Hepatocyte (in vitro differentiated cells): ENCODE data around the gene TVP23B. TPM values are rescaled to one million over a fixed set of nuclear protein-coding genes. Genes with fewer than 3 reads are reported as not detected.

Experiments
- DNase-seq: peaks from one replicate; pipeline ENCODE4 v3.0.0-alpha.2; 2016; ENCODE audit warnings: low spot score
- H2AFZ ChIP-seq: fragments of 200-600 bp; sonication (generic); 2 replicates; pipeline ENCODE4 v1.6.0; 2016; ENCODE audit warnings: antibody characterized with exemption, mild to moderate bottlenecking
- H3K27ac ChIP-seq: fragments of 200-600 bp; sonication (generic); 2 replicates; pipeline ENCODE4 v1.5.1; 2016; ENCODE audit warnings: mild to moderate bottlenecking
- H3K27me3 ChIP-seq: fragments of 200-600 bp; sonication (generic); 2 replicates; pipeline ENCODE4 v1.6.1; 2016
- H3K36me3 ChIP-seq: fragments of 200-600 bp; sonication (generic); replicated peaks from 2 replicates; pipeline ENCODE4 v1.5.1; 2016; ENCODE audit warnings: low read depth; ENCODE audit not compliant: insufficient read depth
- H3K4me1 ChIP-seq: fragments of 200-600 bp; sonication (generic); 2 replicates; pipeline ENCODE4 v1.5.1; 2016; ENCODE audit warnings: mild to moderate bottlenecking, moderate library complexity; ENCODE audit not compliant: insufficient read depth
- H3K4me2 ChIP-seq: fragments of 200-600 bp; sonication (generic); 2 replicates; pipeline ENCODE4 v1.6.0; 2016
- H3K4me3 ChIP-seq: fragments of 200-600 bp; sonication (generic); 2 replicates; pipeline ENCODE4 v1.5.1; 2016; ENCODE audit warnings: mild to moderate bottlenecking
- H3K79me2 ChIP-seq: fragments of 200-600 bp; sonication (generic); 2 replicates; pipeline ENCODE4 v1.6.0; 2017; ENCODE audit warnings: mild to moderate bottlenecking
- H3K9me2 ChIP-seq: fragments of 200-600 bp; sonication (generic); replicated peaks from 2 replicates; pipeline ENCODE4 v1.6.0; 2017; ENCODE audit warnings: mild to moderate bottlenecking; ENCODE audit not compliant: insufficient read depth
- H3K9me3 ChIP-seq: fragments of 200-600 bp; sonication (generic); 2 replicates; pipeline ENCODE4 v1.5.1; 2016; ENCODE audit warnings: low read depth, mild to moderate bottlenecking
- H4K20me1 ChIP-seq: fragments of 200-600 bp; sonication (generic); 2 replicates; pipeline ENCODE4 v1.6.0; 2016; ENCODE audit warnings: mild to moderate bottlenecking; ENCODE audit not compliant: insufficient read depth, poor library complexity, severe bottlenecking
- EZH2 ChIP-seq: fragments of 200-600 bp; sonication (generic); IDR thresholded peaks from 2 replicates; pipeline ENCODE4 v1.6.1; 2016; ENCODE audit warnings: antibody characterized with exemption, mild to moderate bottlenecking, borderline replicate concordance
- EZH2phosphoT487 ChIP-seq: fragments of 200-600 bp; sonication (generic); IDR thresholded peaks from one replicate; pipeline ENCODE4 v1.6.1; 2018; ENCODE audit warnings: antibody characterized with exemption, mild to moderate bottlenecking, low read depth, moderate library complexity; ENCODE audit not compliant: unreplicated experiment, severe bottlenecking
- WGBS: methylation state at CpG from one replicate; pipeline ENCODE4 v1.1.6; 2016; ENCODE audit warnings: low lambda C conversion rate; ENCODE audit errors: missing lambda C conversion rate; 5-methylcytosine and 5-hydroxymethylcytosine counted together
- polyA plus RNA-seq: library from polyadenylated mRNA; unstranded; fragments of >200 nt; fragmentation: Nextera tagmentation; extraction: Ambion mirVana; gene quantifications from 2 replicates; pipeline ENCODE4 v1.2.1, GENCODE V29; 2016
- total RNA-seq: library from RNA; depleted of rRNA; stranded (reverse); fragments of >200 nt; gene quantifications from 2 replicates; pipeline ENCODE4 v1.2.3, GENCODE V29; 2014
- TF ChIP-seq, protein P1 (sequence below): fragments of 200-600 bp; sonication (generic); IDR thresholded peaks from 2 replicates; pipeline ENCODE4 v1.5.1; 2016; ENCODE audit warnings: antibody characterized with exemption, mild to moderate bottlenecking; ENCODE audit not compliant: poor library complexity

TVP23B gene
- total and polyA plus RNA-seq, 2 experiments from 2014 or later, result 57.2 to 69.0 TPM

DNA sequence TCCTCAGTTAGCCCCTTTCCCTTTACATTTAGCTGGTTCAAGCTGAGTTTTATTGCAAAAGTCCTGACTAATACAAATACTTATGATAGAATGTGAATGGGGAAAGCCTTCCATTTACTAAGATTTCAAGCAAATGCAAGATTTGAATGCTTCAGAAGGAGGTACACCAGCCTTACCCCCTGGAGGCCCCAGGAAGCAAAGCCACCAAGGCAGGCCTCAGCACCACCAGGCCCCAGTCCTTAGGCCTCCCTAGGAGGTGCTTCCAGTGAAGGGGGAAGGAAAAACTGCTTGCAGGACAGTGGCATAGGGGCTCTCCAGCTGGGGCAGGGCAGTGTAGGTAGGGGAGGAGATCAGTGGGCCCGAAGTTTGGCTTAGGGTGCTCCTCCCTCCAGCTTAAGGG lies 69.7 kb downstream of the TVP23B start:
- Histone ChIP-seq H3K36me3 (no peaks in the 10 kb centered on the region), H3K9me3 (no peaks in the 10 kb centered on the region), H3K4me3 (no peak overlapping the region), H3K27me3 (no peaks in the 10 kb centered on the region), H3K79me2 (peaks cover 4% of the 10 kb centered on the region), H4K20me1 (no peaks in the 10 kb centered on the region), H3K9me2 (no peaks in the 10 kb centered on the region), H2AFZ (no peak overlapping the region), H3K4me1 (no peaks in the 10 kb centered on the region), H3K27ac (no peak overlapping the region), H3K4me2 (no peak overlapping the region)
- 54% methylated on average over 1 of the region's 1 CpG for WGBS
- no peak for DNase-seq
- TF ChIP-seq EZH2phosphoT487 (no peak), EZH2 (no peak)
- TF ChIP-seq, protein P1, sequence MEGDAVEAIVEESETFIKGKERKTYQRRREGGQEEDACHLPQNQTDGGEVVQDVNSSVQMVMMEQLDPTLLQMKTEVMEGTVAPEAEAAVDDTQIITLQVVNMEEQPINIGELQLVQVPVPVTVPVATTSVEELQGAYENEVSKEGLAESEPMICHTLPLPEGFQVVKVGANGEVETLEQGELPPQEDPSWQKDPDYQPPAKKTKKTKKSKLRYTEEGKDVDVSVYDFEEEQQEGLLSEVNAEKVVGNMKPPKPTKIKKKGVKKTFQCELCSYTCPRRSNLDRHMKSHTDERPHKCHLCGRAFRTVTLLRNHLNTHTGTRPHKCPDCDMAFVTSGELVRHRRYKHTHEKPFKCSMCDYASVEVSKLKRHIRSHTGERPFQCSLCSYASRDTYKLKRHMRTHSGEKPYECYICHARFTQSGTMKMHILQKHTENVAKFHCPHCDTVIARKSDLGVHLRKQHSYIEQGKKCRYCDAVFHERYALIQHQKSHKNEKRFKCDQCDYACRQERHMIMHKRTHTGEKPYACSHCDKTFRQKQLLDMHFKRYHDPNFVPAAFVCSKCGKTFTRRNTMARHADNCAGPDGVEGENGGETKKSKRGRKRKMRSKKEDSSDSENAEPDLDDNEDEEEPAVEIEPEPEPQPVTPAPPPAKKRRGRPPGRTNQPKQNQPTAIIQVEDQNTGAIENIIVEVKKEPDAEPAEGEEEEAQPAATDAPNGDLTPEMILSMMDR, result no peak

DNA sequence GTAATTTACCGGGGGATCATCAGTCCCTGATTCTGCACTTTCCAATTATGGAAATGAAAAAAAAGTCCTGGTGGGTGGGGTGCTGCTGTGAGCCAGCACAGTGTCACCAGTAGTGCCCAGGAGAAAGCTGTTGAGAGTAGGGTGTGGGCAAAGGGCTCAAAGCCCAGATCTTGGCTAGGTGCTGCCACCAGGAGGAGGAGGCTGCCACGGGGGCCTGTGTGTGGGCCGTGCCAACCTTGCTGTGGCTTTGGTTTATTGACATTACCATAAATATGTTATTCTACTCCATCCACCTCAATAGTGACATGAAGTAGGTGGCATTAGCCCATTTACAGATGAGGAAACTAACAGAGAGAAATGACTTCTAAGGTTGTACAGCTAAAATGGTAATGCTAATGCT lies 70.2 kb downstream of the TVP23B start:
- Histone ChIP-seq H2AFZ (no peak overlapping the region), H3K9me3 (no peaks in the 10 kb centered on the region), H3K9me2 (no peaks in the 10 kb centered on the region), H3K36me3 (no peaks in the 10 kb centered on the region), H3K4me3 (no peak overlapping the region), H3K27me3 (no peaks in the 10 kb centered on the region), H3K79me2 (peaks cover 4% of the 10 kb centered on the region), H3K4me1 (no peaks in the 10 kb centered on the region), H3K27ac (no peak overlapping the region), H4K20me1 (no peaks in the 10 kb centered on the region), H3K4me2 (no peak overlapping the region)
- no peak for DNase-seq
- TF ChIP-seq, protein P1, result no peak
- TF ChIP-seq EZH2, result no peak
- TF ChIP-seq EZH2phosphoT487, result no peak
- WGBS, result 92% methylated on average over 3 of the region's 3 CpGs

DNA sequence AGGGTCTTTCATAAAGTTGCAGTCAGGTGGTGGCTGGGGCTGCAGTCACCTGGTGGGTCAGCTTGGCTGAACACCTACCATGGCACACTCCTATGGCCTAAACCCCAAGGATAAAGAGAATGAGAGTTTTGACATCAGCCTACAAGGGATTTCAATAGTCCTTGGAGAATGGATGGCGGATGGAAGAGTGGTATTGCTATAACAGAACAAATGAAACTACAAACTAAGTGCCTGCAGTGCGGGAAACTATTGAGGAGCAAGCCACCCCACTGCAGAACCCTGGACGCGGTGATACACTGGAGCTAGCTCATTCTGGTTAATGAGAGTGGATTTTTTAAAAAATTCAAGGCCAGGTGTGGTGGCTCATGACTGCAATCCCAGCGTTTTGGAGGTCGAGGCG lies 74.0 kb downstream of the TVP23B start:
- no peak overlapping the region for H3K27ac ChIP-seq
- no peak overlapping the region for H3K4me3 ChIP-seq
- WGBS, result 94% methylated on average over 7 of the region's 7 CpGs
- H3K36me3 ChIP-seq, result no peaks in the 10 kb centered on the region
- H4K20me1 ChIP-seq, result no peaks in the 10 kb centered on the region
- H3K9me2 ChIP-seq, result no peaks in the 10 kb centered on the region
- no peak for TF ChIP-seq EZH2phosphoT487
- TF ChIP-seq, protein P1, result no peak
- no peak for TF ChIP-seq EZH2
- H3K27me3 ChIP-seq, result no peaks in the 10 kb centered on the region
- peaks cover 20% of the 10 kb centered on the region for H3K79me2 ChIP-seq
- no peak overlapping the region for H2AFZ ChIP-seq
- peak overlapping the region; percentile 74 for H3K4me2 ChIP-seq
- no peaks in the 10 kb centered on the region for H3K9me3 ChIP-seq
- DNase-seq, result no peak
- H3K4me1 ChIP-seq, result no peaks in the 10 kb centered on the region
